ENCODE measurements around the gene KCNAB3. TPM values are rescaled to one million over a fixed set of nuclear protein-coding genes. Genes with fewer than 3 reads are reported as not detected.

The KCNAB3 gene
- total and polyA plus RNA-seq, 2 donors (not counting 3 experiments of a cell fraction or from before 2014, with no cell fraction given), result 1.3 to 2.4 TPM

- H3K9me1 ChIP-seq (replicated peaks; ENCODE audit: control insufficient read depth, extremely low read depth, insufficient read depth, low read length), result no peaks in the 10 kb centered on the region
- POLR2A ChIA-PET, result interaction anchor here (0.6 kb wide), 1 partner anchor 25 kb away, joined by 7 read pairs; no protein-coding TSS in a partner anchor
- H3K79me2 ChIP-seq (ENCODE audit: control insufficient read depth, insufficient read depth, low read length), result no peaks in the 10 kb centered on the region
- no peak overlapping the region for H3K4me3 ChIP-seq (replicated peaks in 1 of 3; ENCODE audit: insufficient read depth in 1 of 3, low read depth in 1 of 3, low read length in 3 of 3)
- H4K20me1 ChIP-seq (replicated peaks; ENCODE audit: control insufficient read depth, extremely low read depth, insufficient read depth, low read length), result no peaks in the 10 kb centered on the region
- no peaks in the 10 kb centered on the region for H3K4me1 ChIP-seq (ENCODE audit: control insufficient read depth, extremely low read depth, insufficient read depth, low read length)
- dilution Hi-C loops (cut with MboI; ENCODE audit: extremely low pct_ligation_motif_present, low sequenced_read_pairs), result no loop called here
- H2AFZ ChIP-seq (ENCODE audit: low read depth, low read length), result no peak overlapping the region
- TF ChIP-seq EZH2 (IDR thresholded peaks at IDR 0.05; ENCODE audit: borderline replicate concordance, low read depth, low read length, severe bottlenecking), result no peak
- no peak for TF ChIP-seq FOS (IDR thresholded peaks at IDR 0.05; ENCODE audit: borderline replicate concordance, insufficient read depth, low read length)
- TF ChIP-seq JUN (IDR thresholded peaks at IDR 0.05; ENCODE audit: borderline replicate concordance, insufficient read depth, insufficient read length, low read depth), result no peak
- TF ChIP-seq POLR2A (IDR thresholded peaks at IDR 0.05; ENCODE audit: low read depth, low read length), result no peak
- TF ChIP-seq GATA2 (IDR thresholded peaks at IDR 0.05; ENCODE audit: insufficient read depth, insufficient read length, low read depth, low read length), result no peak
- TF ChIP-seq MAX (IDR thresholded peaks at IDR 0.05; ENCODE audit: insufficient read depth, insufficient read length), result no peak
- TF ChIP-seq POLR2AphosphoS5 (IDR thresholded peaks at IDR 0.05; ENCODE audit: insufficient read depth, low read depth, low read length), result no peak
- TF ChIP-seq CTCF (IDR thresholded peaks at IDR 0.05; ENCODE audit: extremely low read depth in 1 of 2, insufficient read depth in 1 of 2, low read depth in 1 of 2, low read length in 2 of 2), result no peak
- no peak for TF ChIP-seq MYC (IDR thresholded peaks at IDR 0.05; ENCODE audit: low read depth, low read length)
- intact Hi-C loops (cut with micrococcal nuclease), result no loop called here
- H3K27ac ChIP-seq (ENCODE audit: insufficient read depth, low read depth, low read length), result no peak overlapping the region
- FAIRE-seq (no peak), DNase-seq (ENCODE audit: low read depth, low spot score) (no peak)
- H3K9me3 ChIP-seq (replicated peaks; ENCODE audit: control insufficient read depth, insufficient read depth, low read length), result no peaks in the 10 kb centered on the region
- BruUV-seq (replicated peaks), result no TSS peak
- H3K36me3 ChIP-seq (ENCODE audit: control insufficient read depth in 2 of 2, extremely low read depth in 1 of 2, insufficient read depth in 2 of 2, low read length in 2 of 2), result peaks cover 31 to 41% of the 10 kb centered on the region in 2 experiments
- CTCF ChIA-PET, result interaction anchor here (0.6 to 2.1 kb wide), 13 partner anchors 9 to 147 kb away, joined by 3 to 15 read pairs (median 5); partner anchors contain the start of gene RNF227
- H3K27me3 ChIP-seq (ENCODE audit: control insufficient read depth in 2 of 2, insufficient read depth in 2 of 2, low read length in 2 of 2), result no peaks in the 10 kb centered on the region
- no peak overlapping the region for H3K9ac ChIP-seq (replicated peaks; ENCODE audit: extremely low read depth, insufficient read depth, low read length)
- H3K4me2 ChIP-seq (ENCODE audit: insufficient read depth, low read length), result no peak overlapping the region
Observed at GRCh38 chr17:7944326-7944725, 14.7 kb upstream of the KCNAB3 start.
